ENCODE results near the gene KPNA2. TPM values are rescaled to one million over a fixed set of nuclear protein-coding genes. Genes with fewer than 3 reads are reported as not detected.
A peak's percentile ranks its signal among the peaks of the same experiment; 100 is the strongest.

The KPNA2 gene
- total and polyA plus RNA-seq, 9 of the 15 experiments (the other 6 are each of a cell fraction or from before 2014, with no cell fraction given) = 132 to 984 (median 241) TPM

DNA sequence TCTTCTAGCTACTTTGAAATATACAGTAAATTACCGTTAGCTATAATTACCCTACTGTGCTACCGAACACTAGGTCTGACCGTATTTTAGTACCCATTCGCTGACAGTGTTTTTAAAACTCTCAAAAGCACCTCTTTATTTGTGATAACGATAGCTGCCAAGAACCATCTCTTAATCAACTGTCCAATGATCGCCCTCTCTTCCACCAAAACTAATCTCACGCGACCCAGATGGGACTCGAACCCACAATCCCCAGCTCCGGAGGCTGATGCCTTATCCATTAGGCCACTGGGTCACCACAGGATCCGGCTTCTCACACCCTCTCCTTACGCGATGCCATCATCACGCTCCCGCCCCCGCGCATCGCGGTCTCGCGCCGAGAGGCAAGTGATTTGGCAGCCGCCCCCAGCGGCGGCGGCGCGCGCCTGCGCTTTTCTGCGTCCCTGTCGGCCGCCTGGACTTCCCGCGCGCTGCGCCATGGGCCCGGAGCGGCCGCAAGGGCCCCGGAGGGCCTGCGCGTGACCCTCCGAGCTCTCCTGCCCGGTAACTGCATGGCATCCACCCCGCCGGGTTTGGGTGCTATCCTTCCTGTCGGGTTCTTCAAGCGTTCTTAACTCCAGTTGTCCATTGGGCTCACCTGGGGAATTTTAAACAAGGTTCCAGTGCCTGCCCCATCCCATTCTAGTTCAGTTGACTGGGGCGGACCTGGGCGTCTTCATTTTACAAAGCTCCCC lies 15.7 kb upstream of the KPNA2 start (continued):
- TF ChIP-seq, protein P1, sequence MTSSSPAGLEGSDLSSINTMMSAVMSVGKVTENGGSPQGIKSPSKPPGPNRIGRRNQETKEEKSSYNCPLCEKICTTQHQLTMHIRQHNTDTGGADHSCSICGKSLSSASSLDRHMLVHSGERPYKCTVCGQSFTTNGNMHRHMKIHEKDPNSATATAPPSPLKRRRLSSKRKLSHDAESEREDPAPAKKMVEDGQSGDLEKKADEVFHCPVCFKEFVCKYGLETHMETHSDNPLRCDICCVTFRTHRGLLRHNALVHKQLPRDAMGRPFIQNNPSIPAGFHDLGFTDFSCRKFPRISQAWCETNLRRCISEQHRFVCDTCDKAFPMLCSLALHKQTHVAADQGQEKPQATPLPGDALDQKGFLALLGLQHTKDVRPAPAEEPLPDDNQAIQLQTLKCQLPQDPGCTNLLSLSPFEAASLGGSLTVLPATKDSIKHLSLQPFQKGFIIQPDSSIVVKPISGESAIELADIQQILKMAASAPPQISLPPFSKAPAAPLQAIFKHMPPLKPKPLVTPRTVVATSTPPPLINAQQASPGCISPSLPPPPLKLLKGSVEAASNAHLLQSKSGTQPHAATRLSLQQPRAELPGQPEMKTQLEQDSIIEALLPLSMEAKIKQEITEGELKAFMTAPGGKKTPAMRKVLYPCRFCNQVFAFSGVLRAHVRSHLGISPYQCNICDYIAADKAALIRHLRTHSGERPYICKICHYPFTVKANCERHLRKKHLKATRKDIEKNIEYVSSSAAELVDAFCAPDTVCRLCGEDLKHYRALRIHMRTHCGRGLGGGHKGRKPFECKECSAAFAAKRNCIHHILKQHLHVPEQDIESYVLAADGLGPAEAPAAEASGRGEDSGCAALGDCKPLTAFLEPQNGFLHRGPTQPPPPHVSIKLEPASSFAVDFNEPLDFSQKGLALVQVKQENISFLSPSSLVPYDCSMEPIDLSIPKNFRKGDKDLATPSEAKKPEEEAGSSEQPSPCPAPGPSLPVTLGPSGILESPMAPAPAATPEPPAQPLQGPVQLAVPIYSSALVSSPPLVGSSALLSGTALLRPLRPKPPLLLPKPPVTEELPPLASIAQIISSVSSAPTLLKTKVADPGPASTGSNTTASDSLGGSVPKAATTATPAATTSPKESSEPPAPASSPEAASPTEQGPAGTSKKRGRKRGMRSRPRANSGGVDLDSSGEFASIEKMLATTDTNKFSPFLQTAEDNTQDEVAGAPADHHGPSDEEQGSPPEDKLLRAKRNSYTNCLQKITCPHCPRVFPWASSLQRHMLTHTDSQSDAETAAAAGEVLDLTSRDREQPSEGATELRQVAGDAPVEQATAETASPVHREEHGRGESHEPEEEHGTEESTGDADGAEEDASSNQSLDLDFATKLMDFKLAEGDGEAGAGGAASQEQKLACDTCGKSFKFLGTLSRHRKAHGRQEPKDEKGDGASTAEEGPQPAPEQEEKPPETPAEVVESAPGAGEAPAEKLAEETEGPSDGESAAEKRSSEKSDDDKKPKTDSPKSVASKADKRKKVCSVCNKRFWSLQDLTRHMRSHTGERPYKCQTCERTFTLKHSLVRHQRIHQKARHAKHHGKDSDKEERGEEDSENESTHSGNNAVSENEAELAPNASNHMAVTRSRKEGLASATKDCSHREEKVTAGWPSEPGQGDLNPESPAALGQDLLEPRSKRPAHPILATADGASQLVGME (CRISPR knock-in tag; IDR thresholded peaks at IDR 0.05) = 0 out of 2 replicates have a peak, but pooled peaks have one; percentile 57
- TF ChIP-seq, protein P2, sequence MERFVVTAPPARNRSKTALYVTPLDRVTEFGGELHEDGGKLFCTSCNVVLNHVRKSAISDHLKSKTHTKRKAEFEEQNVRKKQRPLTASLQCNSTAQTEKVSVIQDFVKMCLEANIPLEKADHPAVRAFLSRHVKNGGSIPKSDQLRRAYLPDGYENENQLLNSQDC (CRISPR knock-in tag; IDR thresholded peaks at IDR 0.05) = peak; percentile 75; the same call in 1 of the 2 replicates
- TF ChIP-seq TSC22D4 (tag; IDR thresholded peaks at IDR 0.05) (no peak), ZNF12 (CRISPR knock-in tag; IDR thresholded peaks at IDR 0.05) (0 out of 2 replicates have a peak, but pooled peaks have one; percentile 52), CBFA2T2 (conservative IDR thresholded peaks at IDR 0.05) (no peak; the same call in 1 of the 2 replicates), CBX8 (IDR thresholded peaks at IDR 0.05; ENCODE audit: borderline replicate concordance, extremely low read depth, low read depth, low read length, poor library complexity, severe bottlenecking) (no peak), CHD2 (IDR thresholded peaks at IDR 0.05; ENCODE audit: low read depth, low read length) (peak; percentile 87), CBX1 (IDR thresholded peaks at IDR 0.05; ENCODE audit: low read depth) (peak; percentile 90; the same call in 1 of the 2 replicates)
- TF ChIP-seq, protein P3, sequence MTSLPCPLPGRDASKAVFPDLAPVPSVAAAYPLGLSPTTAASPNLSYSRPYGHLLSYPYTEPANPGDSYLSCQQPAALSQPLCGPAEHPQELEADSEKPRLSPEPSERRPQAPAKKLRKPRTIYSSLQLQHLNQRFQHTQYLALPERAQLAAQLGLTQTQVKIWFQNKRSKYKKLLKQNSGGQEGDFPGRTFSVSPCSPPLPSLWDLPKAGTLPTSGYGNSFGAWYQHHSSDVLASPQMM (CRISPR knock-in tag; IDR thresholded peaks at IDR 0.05) = no peak
- TF ChIP-seq, protein P4, sequence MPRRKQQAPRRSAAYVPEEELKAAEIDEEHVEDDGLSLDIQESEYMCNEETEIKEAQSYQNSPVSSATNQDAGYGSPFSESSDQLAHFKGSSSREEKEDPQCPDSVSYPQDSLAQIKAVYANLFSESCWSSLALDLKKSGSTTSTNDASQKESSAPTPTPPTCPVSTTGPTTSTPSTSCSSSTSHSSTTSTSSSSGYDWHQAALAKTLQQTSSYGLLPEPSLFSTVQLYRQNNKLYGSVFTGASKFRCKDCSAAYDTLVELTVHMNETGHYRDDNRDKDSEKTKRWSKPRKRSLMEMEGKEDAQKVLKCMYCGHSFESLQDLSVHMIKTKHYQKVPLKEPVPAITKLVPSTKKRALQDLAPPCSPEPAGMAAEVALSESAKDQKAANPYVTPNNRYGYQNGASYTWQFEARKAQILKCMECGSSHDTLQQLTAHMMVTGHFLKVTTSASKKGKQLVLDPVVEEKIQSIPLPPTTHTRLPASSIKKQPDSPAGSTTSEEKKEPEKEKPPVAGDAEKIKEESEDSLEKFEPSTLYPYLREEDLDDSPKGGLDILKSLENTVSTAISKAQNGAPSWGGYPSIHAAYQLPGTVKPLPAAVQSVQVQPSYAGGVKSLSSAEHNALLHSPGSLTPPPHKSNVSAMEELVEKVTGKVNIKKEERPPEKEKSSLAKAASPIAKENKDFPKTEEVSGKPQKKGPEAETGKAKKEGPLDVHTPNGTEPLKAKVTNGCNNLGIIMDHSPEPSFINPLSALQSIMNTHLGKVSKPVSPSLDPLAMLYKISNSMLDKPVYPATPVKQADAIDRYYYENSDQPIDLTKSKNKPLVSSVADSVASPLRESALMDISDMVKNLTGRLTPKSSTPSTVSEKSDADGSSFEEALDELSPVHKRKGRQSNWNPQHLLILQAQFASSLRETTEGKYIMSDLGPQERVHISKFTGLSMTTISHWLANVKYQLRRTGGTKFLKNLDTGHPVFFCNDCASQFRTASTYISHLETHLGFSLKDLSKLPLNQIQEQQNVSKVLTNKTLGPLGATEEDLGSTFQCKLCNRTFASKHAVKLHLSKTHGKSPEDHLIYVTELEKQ (CRISPR knock-in tag; IDR thresholded peaks at IDR 0.05) = no peak
- TF ChIP-seq, protein P5, sequence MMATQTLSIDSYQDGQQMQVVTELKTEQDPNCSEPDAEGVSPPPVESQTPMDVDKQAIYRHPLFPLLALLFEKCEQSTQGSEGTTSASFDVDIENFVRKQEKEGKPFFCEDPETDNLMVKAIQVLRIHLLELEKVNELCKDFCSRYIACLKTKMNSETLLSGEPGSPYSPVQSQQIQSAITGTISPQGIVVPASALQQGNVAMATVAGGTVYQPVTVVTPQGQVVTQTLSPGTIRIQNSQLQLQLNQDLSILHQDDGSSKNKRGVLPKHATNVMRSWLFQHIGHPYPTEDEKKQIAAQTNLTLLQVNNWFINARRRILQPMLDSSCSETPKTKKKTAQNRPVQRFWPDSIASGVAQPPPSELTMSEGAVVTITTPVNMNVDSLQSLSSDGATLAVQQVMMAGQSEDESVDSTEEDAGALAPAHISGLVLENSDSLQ (IDR thresholded peaks at IDR 0.05) = peak; percentile 69
- TF ChIP-seq, protein P6, sequence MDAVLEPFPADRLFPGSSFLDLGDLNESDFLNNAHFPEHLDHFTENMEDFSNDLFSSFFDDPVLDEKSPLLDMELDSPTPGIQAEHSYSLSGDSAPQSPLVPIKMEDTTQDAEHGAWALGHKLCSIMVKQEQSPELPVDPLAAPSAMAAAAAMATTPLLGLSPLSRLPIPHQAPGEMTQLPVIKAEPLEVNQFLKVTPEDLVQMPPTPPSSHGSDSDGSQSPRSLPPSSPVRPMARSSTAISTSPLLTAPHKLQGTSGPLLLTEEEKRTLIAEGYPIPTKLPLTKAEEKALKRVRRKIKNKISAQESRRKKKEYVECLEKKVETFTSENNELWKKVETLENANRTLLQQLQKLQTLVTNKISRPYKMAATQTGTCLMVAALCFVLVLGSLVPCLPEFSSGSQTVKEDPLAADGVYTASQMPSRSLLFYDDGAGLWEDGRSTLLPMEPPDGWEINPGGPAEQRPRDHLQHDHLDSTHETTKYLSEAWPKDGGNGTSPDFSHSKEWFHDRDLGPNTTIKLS (IDR thresholded peaks at IDR 0.05; ENCODE audit: borderline replicate concordance, low read depth) = peak; percentile 65

All from K562 (cell line).